ENCODE data around the gene RET.
A peak's percentile ranks its signal among the peaks of the same experiment; 100 is the strongest.

RET gene

GRCh38 chr10:43044961-43045621 is 31.8 kb upstream of the RET start:
- H3K4me3 ChIP-seq (replicated peaks in 1 of 2; ENCODE audit: low read depth in 2 of 2, low read length in 2 of 2), result no peak overlapping the region
- TF ChIP-seq CTCF (IDR thresholded peaks at IDR 0.05; ENCODE audit: low read depth, low read length), result no peak
- DNase-seq (ENCODE audit: low read depth in 2 of 2), result no peak

DNA sequence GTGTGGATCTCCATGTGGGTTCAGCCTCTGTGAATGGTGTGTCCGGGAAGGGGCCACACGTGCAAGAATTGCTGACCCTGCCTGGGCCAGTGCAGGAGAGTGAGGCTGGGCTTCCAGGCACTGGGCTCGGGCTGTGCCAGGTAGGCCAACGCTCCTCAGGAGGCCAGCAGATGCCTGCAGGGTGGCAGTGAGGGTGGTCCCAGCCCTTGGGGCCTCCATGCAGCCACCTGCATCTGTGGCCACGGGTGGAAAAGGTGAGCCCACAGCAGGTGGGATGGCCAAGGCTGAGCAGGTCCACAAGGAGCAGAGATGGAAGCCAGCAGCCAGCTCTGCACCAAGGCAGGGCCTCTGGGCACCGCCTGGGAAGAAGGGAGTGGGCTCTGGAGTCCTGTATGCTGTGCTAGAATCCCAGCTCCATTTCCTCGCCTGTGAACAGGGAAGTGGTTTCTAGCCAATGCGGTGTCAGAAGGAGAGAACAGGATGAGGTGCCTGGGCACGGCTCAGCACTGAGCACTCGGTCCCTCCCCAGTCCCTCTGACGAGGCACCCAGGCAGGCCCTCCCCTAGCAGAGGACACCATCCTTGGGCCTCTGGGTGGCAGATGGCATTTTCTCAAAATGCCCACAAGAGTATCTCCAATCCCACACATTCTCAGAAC is 31.1 kb upstream of the RET start:
- H3K4me3 ChIP-seq (replicated peaks in 1 of 2; ENCODE audit: low read depth in 2 of 2, low read length in 2 of 2), result no peak overlapping the region
- no peak for DNase-seq (ENCODE audit: low read depth in 2 of 2)
- no peak for TF ChIP-seq CTCF (IDR thresholded peaks at IDR 0.05; ENCODE audit: low read depth, low read length)

DNA sequence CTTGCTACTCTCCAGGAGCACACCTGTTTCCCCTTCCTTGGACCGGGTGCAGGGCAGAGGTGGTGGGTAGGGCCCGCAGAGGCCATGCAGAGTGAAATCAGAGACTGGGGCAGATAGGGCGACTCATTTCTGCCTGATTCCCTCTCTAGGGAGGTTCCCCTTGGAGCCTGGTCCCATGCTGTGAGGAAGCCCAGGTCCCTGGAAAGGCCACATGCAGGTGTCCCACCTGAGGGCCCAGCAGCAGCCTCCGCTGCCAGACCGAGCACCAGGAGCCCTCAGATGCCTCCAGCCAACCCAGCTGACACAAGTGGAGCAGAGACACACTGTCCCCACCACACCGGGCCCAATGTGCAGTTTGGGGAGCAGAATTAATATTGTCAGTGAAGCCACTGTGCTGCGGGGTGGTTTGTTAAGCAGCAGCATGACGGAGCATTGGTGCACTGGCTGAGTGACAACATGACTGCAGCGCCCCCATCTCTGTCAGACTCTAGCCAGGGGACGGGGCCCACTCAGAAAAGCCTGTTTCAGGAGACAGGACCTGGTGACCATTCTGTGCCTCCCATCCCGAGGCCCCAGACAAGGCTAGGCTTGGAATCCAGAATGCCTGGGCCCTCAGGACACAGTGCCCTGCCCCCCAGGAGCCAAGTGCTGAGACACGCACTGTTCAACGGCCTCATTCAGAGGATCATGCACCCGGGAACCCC is 30.4 kb upstream of the RET start:
- no peak overlapping the region for H3K4me3 ChIP-seq (replicated peaks in 1 of 2; ENCODE audit: low read depth in 2 of 2, low read length in 2 of 2)
- DNase-seq (ENCODE audit: low read depth in 2 of 2), result no peak
- no peak for TF ChIP-seq CTCF (IDR thresholded peaks at IDR 0.05; ENCODE audit: low read depth, low read length)

GRCh38 chr10:43047288-43047970 is 29.4 kb upstream of the RET start:
- no peak for TF ChIP-seq CTCF (IDR thresholded peaks at IDR 0.05; ENCODE audit: low read depth, low read length)
- no peak for DNase-seq (ENCODE audit: low read depth in 2 of 2)
- no peak overlapping the region for H3K4me3 ChIP-seq (replicated peaks in 1 of 2; ENCODE audit: low read depth in 2 of 2, low read length in 2 of 2)

DNA sequence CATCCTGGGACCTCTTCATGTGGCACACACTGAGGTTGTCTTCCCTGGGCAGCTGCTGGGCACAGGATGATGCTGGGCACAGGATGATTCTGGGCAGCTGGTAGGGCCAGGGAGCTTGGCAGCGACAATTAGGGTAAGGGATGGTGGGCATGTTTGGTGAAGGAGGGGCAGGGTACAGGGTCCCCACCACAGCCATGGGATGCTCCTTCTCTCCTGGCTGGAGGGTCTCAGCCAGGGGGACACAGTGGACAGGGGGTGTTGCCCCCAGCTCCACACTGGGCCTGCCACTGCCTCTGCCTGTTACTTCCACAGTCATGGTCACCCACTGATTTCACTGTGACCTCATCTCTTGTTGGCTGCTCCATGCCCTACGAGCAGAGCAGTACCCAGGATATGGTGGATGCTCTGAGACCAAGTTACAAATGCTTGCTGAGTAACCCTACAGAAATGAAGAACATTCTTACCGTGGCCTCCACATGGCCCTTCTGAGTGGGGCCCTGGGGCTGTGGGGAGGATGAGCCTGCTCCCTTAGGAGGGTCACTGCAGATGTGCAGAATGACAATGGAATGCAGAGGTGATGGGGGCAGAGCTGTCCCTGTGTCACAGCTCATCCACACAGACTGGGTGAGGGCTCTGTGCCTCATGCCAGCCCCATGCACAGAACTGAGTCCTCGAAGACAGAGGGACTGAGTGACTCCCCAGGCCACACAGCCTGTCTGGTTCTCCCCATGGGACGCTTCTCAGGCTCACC is 28.4 kb upstream of the RET start:
- TF ChIP-seq CTCF (IDR thresholded peaks at IDR 0.05; ENCODE audit: low read depth, low read length), result no peak
- H3K4me3 ChIP-seq (replicated peaks in 1 of 2; ENCODE audit: low read depth in 2 of 2, low read length in 2 of 2), result no peak overlapping the region
- peak in 1 of 2 donors; percentile 36 for DNase-seq (ENCODE audit: low read depth in 2 of 2)

- TF ChIP-seq CTCF (IDR thresholded peaks at IDR 0.05; ENCODE audit: low read depth, low read length), result no peak
- no peak for DNase-seq (ENCODE audit: low read depth in 2 of 2)
- no peak overlapping the region for H3K4me3 ChIP-seq (replicated peaks in 1 of 2; ENCODE audit: low read depth in 2 of 2, low read length in 2 of 2)
These were observed 27.8 kb upstream of the RET start for GRCh38 chr10:43049081-43049551.
